Skeletal muscle satellite cell (primary cell): ENCODE measurements around the gene FNDC10.

Experiments used
- H3K27me3 ChIP-seq: 2 replicates; pipeline ENCODE4 v1.7.0; 2013; ENCODE audit warnings: low read length; ENCODE audit not compliant: control insufficient read depth, insufficient read depth
- H3K36me3 ChIP-seq: 2 replicates; pipeline ENCODE4 v1.7.0; 2013; ENCODE audit warnings: mild to moderate bottlenecking, control low read depth, low read length; ENCODE audit not compliant: insufficient read depth
- H3K4me1 ChIP-seq: 2 replicates; pipeline ENCODE4 v1.7.0; 2013; ENCODE audit warnings: low read length; ENCODE audit not compliant: control insufficient read depth, insufficient read depth
- H3K4me2 ChIP-seq: 2 replicates; pipeline ENCODE4 v1.7.0; 2013; ENCODE audit warnings: mild to moderate bottlenecking, low read length
- H3K4me3 ChIP-seq: 2 replicates; pipeline ENCODE4 v1.7.0; 2013; ENCODE audit warnings: low read length
- H3K9ac ChIP-seq: 2 replicates; pipeline ENCODE4 v1.7.0; 2013; ENCODE audit warnings: mild to moderate bottlenecking, low read depth, low read length, moderate library complexity
- H3K9me3 ChIP-seq: replicated peaks from 2 replicates; pipeline ENCODE4 v1.7.0; 2013; ENCODE audit warnings: mild to moderate bottlenecking, control low read depth, low read length

FNDC10 gene

GRCh38 chr1:1625824-1626206 lies 25.9 kb upstream of the FNDC10 start:
- H3K9ac ChIP-seq: no peak overlapping the region
- H3K4me2 ChIP-seq: no peak overlapping the region
- no peaks in the 10 kb centered on the region for H3K36me3 ChIP-seq
- H3K9me3 ChIP-seq: no peaks in the 10 kb centered on the region
- H3K27me3 ChIP-seq: no peaks in the 10 kb centered on the region
- H3K4me3 ChIP-seq: no peak overlapping the region
- peaks cover 5% of the 10 kb centered on the region for H3K4me1 ChIP-seq

GRCh38 chr1:1625404-1625775 lies 25.5 kb upstream of the FNDC10 start:
- Histone ChIP-seq H3K9me3 (no peaks in the 10 kb centered on the region), H3K4me1 (peaks cover 5% of the 10 kb centered on the region), H3K36me3 (no peaks in the 10 kb centered on the region), H3K27me3 (no peaks in the 10 kb centered on the region), H3K4me3 (no peak overlapping the region), H3K4me2 (no peak overlapping the region), H3K9ac (no peak overlapping the region)

GRCh38 chr1:1624443-1625403 lies 24.8 kb upstream of the FNDC10 start:
- Histone ChIP-seq H3K36me3 (no peaks in the 10 kb centered on the region), H3K4me1 (peaks cover 5% of the 10 kb centered on the region), H3K9ac (no peak overlapping the region), H3K4me3 (no peak overlapping the region), H3K9me3 (no peaks in the 10 kb centered on the region), H3K4me2 (no peak overlapping the region), H3K27me3 (no peaks in the 10 kb centered on the region)

- Histone ChIP-seq H3K4me2 (no peak overlapping the region), H3K4me3 (no peak overlapping the region), H3K9ac (no peak overlapping the region), H3K4me1 (peaks cover 5% of the 10 kb centered on the region), H3K27me3 (no peaks in the 10 kb centered on the region), H3K9me3 (no peaks in the 10 kb centered on the region), H3K36me3 (no peaks in the 10 kb centered on the region)
Measured at GRCh38 chr1:1623631-1624442, 23.9 kb upstream of the FNDC10 start.

GRCh38 chr1:1623181-1623630 lies 23.3 kb upstream of the FNDC10 start:
- H3K27me3 ChIP-seq: no peaks in the 10 kb centered on the region
- no peaks in the 10 kb centered on the region for H3K9me3 ChIP-seq
- no peak overlapping the region for H3K4me3 ChIP-seq
- H3K9ac ChIP-seq: no peak overlapping the region
- no peak overlapping the region for H3K4me2 ChIP-seq
- peaks cover 4% of the 10 kb centered on the region for H3K36me3 ChIP-seq
- H3K4me1 ChIP-seq: peaks cover 5% of the 10 kb centered on the region

- Histone ChIP-seq H3K9ac (no peak overlapping the region), H3K27me3 (no peaks in the 10 kb centered on the region), H3K36me3 (peaks cover 6% of the 10 kb centered on the region), H3K9me3 (no peaks in the 10 kb centered on the region), H3K4me3 (no peak overlapping the region), H3K4me2 (no peak overlapping the region), H3K4me1 (peaks cover 5% of the 10 kb centered on the region)
Measured at GRCh38 chr1:1622788-1623094, 22.8 kb upstream of the FNDC10 start.

- Histone ChIP-seq H3K9me3 (no peaks in the 10 kb centered on the region), H3K4me1 (peaks cover 5% of the 10 kb centered on the region), H3K36me3 (peaks cover 10% of the 10 kb centered on the region), H3K9ac (no peak overlapping the region), H3K4me3 (no peak overlapping the region), H3K4me2 (no peak overlapping the region), H3K27me3 (no peaks in the 10 kb centered on the region)
Measured at GRCh38 chr1:1622010-1622787, 22.3 kb upstream of the FNDC10 start.

- H3K9me3 ChIP-seq: no peaks in the 10 kb centered on the region
- peaks cover 13% of the 10 kb centered on the region for H3K4me1 ChIP-seq
- H3K27me3 ChIP-seq: no peaks in the 10 kb centered on the region
- H3K4me3 ChIP-seq: no peak overlapping the region
- H3K4me2 ChIP-seq: no peak overlapping the region
- no peak overlapping the region for H3K9ac ChIP-seq
- peaks cover 10% of the 10 kb centered on the region for H3K36me3 ChIP-seq
Measured at GRCh38 chr1:1621173-1622009, 21.5 kb upstream of the FNDC10 start.

- Histone ChIP-seq H3K9ac (no peak overlapping the region), H3K4me1 (peaks cover 14% of the 10 kb centered on the region), H3K4me3 (no peak overlapping the region), H3K4me2 (no peak overlapping the region), H3K9me3 (no peaks in the 10 kb centered on the region), H3K36me3 (peaks cover 10% of the 10 kb centered on the region), H3K27me3 (no peaks in the 10 kb centered on the region)
Measured at GRCh38 chr1:1620433-1621139, 20.7 kb upstream of the FNDC10 start.

GRCh38 chr1:1619917-1620361 lies 20.0 kb upstream of the FNDC10 start:
- H3K27me3 ChIP-seq: no peaks in the 10 kb centered on the region
- H3K4me2 ChIP-seq: no peak overlapping the region
- no peak overlapping the region for H3K9ac ChIP-seq
- peaks cover 10% of the 10 kb centered on the region for H3K36me3 ChIP-seq
- no peaks in the 10 kb centered on the region for H3K9me3 ChIP-seq
- no peak overlapping the region for H3K4me3 ChIP-seq
- peaks cover 14% of the 10 kb centered on the region for H3K4me1 ChIP-seq
